Heart left ventricle (tissue), 16 donors: ENCODE data around the gene TRUB1. TPM values are rescaled to one million over a fixed set of nuclear protein-coding genes. Genes with fewer than 3 reads are reported as not detected.
A peak's percentile ranks its signal among the peaks of the same experiment; 100 is the strongest.

Source experiments
- ATAC-seq, 4 donors: fragments of 200-7000 bp; cut with Tn5 transposase; one replicate each; pipeline ENCODE4 v1.9.1; 2020 to 2022; ENCODE audit warnings: moderate library complexity in 4 of 4, mild to moderate bottlenecking in 3 of 4, moderate number of reproducible peaks in 1 of 4
- DNase-seq, 5 donors: peaks; one replicate each; pipeline ENCODE4 v3.0.0-alpha.2; 2020
- H3K27ac ChIP-seq, 12 donors: fragments of 200-600 bp; sonication (generic) in 4 of 12; one replicate each; pipeline versions ENCODE4 v1.5.0 to v1.8.0; 2016 to 2022; ENCODE audit warnings: mild to moderate bottlenecking in 2 of 12
- H3K27me3 ChIP-seq, 9 donors: fragments of 200-600 bp; sonication (generic) in 2 of 9; one replicate each; pipeline versions ENCODE4 v1.5.1 to v1.8.0; 2016 to 2022; ENCODE audit warnings: mild to moderate bottlenecking in 3 of 9
- H3K36me3 ChIP-seq, 9 donors: fragments of 200-600 bp; sonication (generic) in 2 of 9; one replicate each; pipeline versions ENCODE4 v1.5.0 to v1.8.0; 2018 to 2022; ENCODE audit warnings: mild to moderate bottlenecking in 2 of 9
- H3K4me1 ChIP-seq, 12 donors: fragments of 200-600 bp; sonication (generic) in 4 of 12; one replicate each; pipeline versions ENCODE4 v1.5.0 to v1.8.0; 2016 to 2022; ENCODE audit warnings: mild to moderate bottlenecking in 3 of 12
- H3K4me3 ChIP-seq, 12 donors: fragments of 200-600 bp; sonication (generic) in 4 of 12; one replicate each; pipeline versions ENCODE4 v1.5.0 to v1.8.0; 2017 to 2022; ENCODE audit warnings: mild to moderate bottlenecking in 9 of 12, moderate library complexity in 4 of 12
- H3K9me3 ChIP-seq, 12 donors: fragments of 200-600 bp; sonication (generic) in 4 of 12; one replicate each; pipeline versions ENCODE4 v1.5.0 to v1.8.0; 2016 to 2022; ENCODE audit warnings: mild to moderate bottlenecking in 1 of 12
- POLR2A ChIP-seq, 2 donors: fragments of 450-650 bp; IDR thresholded peaks; one replicate each; pipeline ENCODE4 v1.6.1; 2017; ENCODE audit warnings: antibody characterized with exemption in 2 of 2, mild to moderate bottlenecking in 2 of 2, moderate library complexity in 2 of 2
- WGBS, 4 donors: extraction: QIAGEN DNeasy Blood & Tissue Kit in 2 of 4; methylation state at CpG; one replicate each; pipeline versions ENCODE4 v1.1.5 to v1.1.7; 2013 to 2018; 5-methylcytosine and 5-hydroxymethylcytosine counted together
- intact Hi-C, 10 donors: fragments of 100-400 bp; cut with DNase I; formaldehyde crosslinking; loops; one replicate each; pipeline versions ENCODE4 v1.11.1 to v1.14.2; 2022
- polyA plus RNA-seq, 2 donors: library from polyadenylated mRNA; stranded (reverse); fragments of 200-250 nt; gene quantifications; one replicate each; pipeline ENCODE4 v1.2.3, GENCODE V29; 2013
- total RNA-seq, 9 donors: library from RNA; depleted of rRNA in 2 of 9; stranded (reverse); fragments of >200 nt in 2 of 9; fragmentation: NEBNext Ultra II Directional in 3 of 9; extraction: Animal tissue kit (Norgen Biotek cat#: 25700) in 3 of 9; gene quantifications; one replicate each; pipeline versions ENCODE4 v1.1.0 to v1.2.4, GENCODE V29; 2016 to 2023
- TF ChIP-seq, protein P1 (sequence below), 12 donors: fragments of 200-600 bp; sonication (generic) in 4 of 12; IDR thresholded peaks; one replicate each; pipeline versions ENCODE4 v1.5.0 to v1.8.0; 2018 to 2022; ENCODE audit warnings: antibody characterized with exemption in 12 of 12, mild to moderate bottlenecking in 5 of 12
- donor health status: ischemic (EF 13 %, LVEDD 7.1; RV severe dilation, severe dysfunction).
- donor health status: healthy with polysubstance abuse.
- donor health status: DM: no; HTN: yes; CAD: no.
- donor health status: DM: no; HTN: no; CAD: no.
- donor health status: ischemic (EF 25% LVEDD 6.9; RV normal size, moderate dysfunction).
- donor health status: ischemic (EF 25% LVEDD 5.7; RV mildly dilated, moderate dysfunction).
- donor health status: healthy.
- donor health status: DM: yes; HTN: yes; CAD: no.
- donor health status: ischemic (EF 35%, LVEDD 5.7; RV mildly dilated, moderate dysfunction).
- donor health status: nonischemic (EF 11% LVEDD 7.7; RV severe dilation, severe dysfunction).
- donor health status: DM: yes; HTN: yes; CAD: no.
- donor health status: PGD.
- donor health status: ischemic (EF 29% LVEDD 5.4; RV normal size, mild dysfunction).
- donor health status: nonischemic (EF 23%, LVEDD 6.1; RV moderate dilation, normal function).

The TRUB1 gene
- total and polyA plus RNA-seq, 11 donors: 4.9 to 31.7 (median 16.1) TPM

DNA sequence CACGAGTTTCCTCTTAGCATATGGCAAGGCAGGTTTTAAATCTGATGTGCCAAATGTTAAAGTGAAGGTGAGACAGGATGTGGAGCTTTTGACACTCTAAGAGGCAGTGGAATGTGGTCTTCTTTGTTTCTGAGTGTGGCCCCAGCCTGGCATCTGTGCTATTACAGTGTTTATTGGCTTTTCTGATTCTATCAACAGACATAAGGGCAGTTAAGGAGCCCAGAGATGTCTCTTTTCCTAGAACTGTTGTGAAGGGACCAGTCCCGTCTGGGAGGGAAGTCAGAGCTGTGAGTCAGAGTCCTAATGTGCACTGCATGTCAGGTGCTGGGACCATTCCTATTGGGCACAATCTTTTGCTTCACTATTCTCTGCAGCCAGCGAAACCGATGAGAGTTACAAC lies 32.5 kb downstream of the TRUB1 start:
- Histone ChIP-seq H3K36me3 (peaks cover 0 to 32% (median 5%) of the 10 kb centered on the region in 9 donors), H3K27ac (peak overlapping the region in 7 of 12 donors; percentile 3 to 67 (median 11)), H3K4me3 (no peak overlapping the region), H3K4me1 (peaks cover 0 to 26% (median 4%) of the 10 kb centered on the region in 12 donors), H3K9me3 (no peaks in the 10 kb centered on the region), H3K27me3 (no peaks in the 10 kb centered on the region)
- no peak for TF ChIP-seq POLR2A (IDR thresholded peaks at IDR 0.05)
- TF ChIP-seq, protein P1, sequence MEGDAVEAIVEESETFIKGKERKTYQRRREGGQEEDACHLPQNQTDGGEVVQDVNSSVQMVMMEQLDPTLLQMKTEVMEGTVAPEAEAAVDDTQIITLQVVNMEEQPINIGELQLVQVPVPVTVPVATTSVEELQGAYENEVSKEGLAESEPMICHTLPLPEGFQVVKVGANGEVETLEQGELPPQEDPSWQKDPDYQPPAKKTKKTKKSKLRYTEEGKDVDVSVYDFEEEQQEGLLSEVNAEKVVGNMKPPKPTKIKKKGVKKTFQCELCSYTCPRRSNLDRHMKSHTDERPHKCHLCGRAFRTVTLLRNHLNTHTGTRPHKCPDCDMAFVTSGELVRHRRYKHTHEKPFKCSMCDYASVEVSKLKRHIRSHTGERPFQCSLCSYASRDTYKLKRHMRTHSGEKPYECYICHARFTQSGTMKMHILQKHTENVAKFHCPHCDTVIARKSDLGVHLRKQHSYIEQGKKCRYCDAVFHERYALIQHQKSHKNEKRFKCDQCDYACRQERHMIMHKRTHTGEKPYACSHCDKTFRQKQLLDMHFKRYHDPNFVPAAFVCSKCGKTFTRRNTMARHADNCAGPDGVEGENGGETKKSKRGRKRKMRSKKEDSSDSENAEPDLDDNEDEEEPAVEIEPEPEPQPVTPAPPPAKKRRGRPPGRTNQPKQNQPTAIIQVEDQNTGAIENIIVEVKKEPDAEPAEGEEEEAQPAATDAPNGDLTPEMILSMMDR (IDR thresholded peaks at IDR 0.05): no peak
- 61 to 74% (median 71%) methylated on average over 4 of the region's 4 CpGs for whole genome bisulfite sequencing, 4 donors
- peak in 2 of 5 donors; percentile 16 to 27 for DNase-seq
- ATAC-seq: peak; percentile 60 to 87 (median 86)
- intact Hi-C loops: no loop called here

DNA sequence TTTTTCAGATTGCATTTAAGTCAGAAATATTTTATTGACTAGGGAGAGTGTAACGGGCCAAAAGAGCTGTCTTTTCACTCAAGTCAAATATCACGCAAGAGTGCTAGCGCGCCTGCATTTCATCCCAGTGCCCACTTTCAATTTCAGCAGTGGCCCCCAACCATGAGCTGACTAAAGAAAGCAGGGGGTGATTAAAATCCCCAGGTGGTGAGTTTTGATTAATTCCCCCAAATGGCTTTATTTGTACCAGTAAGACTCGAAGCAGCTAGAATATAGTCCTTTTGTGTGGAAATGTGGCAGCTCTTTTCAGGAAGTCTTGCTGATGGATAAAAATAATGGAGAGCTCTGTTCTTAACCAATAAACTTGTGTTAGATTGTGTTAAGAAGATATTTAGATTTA lies 35.3 kb downstream of the TRUB1 start:
- Histone ChIP-seq H3K27ac (peak overlapping the region in 1 of 12 donors; percentile 33), H3K36me3 (peaks cover 0 to 44% (median 5%) of the 10 kb centered on the region in 9 donors)
- 91 to 96% (median 92%) methylated on average over 5 of the region's 5 CpGs for WGBS, 4 donors

DNA sequence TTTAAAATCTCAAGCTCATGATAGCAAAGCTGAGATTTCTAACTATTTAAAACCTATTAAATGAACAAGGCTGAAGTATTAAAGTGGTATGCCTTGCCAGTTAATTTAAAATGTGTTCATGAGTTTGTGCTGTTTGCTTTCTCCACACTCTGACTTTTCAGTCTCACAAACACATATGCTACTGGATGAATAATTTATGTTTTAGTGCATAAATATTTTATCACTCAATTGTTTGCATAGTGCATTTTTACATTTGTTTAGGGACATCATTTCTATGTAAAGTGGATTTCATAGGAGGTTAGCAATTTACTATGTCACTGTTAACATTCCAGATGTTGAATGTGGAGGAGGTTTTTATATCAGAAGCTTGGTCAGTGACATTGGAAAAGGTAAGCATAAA lies 36.0 kb downstream of the TRUB1 start:
- no peak for DNase-seq
- Histone ChIP-seq H3K27ac (peak overlapping the region in 7 of 12 donors; percentile 16 to 72 (median 44)), H3K27me3 (no peaks in the 10 kb centered on the region), H3K36me3 (peaks cover 0 to 44% (median 5%) of the 10 kb centered on the region in 9 donors), H3K9me3 (no peaks in the 10 kb centered on the region), H3K4me1 (peaks cover 0 to 14% (median 0%) of the 10 kb centered on the region in 12 donors), H3K4me3 (peak overlapping the region in 1 of 12 donors; percentile 18)
- TF ChIP-seq, protein P1 (IDR thresholded peaks at IDR 0.05): no peak
- TF ChIP-seq POLR2A (IDR thresholded peaks at IDR 0.05): no peak
- no peak for ATAC-seq
- intact Hi-C loops: no loop called here

More for the DNA sequence above, 35.3 kb downstream of the TRUB1 start:
- DNase-seq (no peak), ATAC-seq (no peak)
- intact Hi-C loops: no loop called here
- Histone ChIP-seq H3K4me1 (peaks cover 0 to 15% (median under 1%) of the 10 kb centered on the region in 12 donors), H3K4me3 (no peak overlapping the region), H3K9me3 (no peaks in the 10 kb centered on the region), H3K27me3 (no peaks in the 10 kb centered on the region)
- TF ChIP-seq POLR2A (IDR thresholded peaks at IDR 0.05): no peak
- TF ChIP-seq, protein P1 (IDR thresholded peaks at IDR 0.05): no peak

DNA sequence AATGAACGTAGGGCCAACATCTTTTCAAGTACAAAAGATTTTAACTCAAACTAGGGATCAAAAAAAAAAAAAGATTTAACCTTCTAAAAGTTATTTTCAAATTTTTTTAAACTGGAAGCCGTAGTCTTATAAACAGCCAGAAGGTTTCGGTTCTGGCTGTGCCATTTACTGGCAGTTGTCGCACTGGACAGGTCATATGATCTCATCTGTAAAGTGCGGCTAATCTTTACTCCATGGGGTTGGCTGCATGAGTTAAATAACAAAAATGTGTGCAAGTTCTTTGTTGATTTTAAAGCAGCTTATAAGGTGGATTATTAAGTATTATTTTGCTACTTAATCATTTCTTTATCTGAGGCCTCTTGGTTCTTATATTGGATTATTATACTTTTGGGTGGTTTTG lies 36.6 kb downstream of the TRUB1 start:
- ATAC-seq: peak in 3 of 4 donors; percentile 60 to 76 (median 73)
- H3K4me1 ChIP-seq: peaks cover 0 to 14% (median 0%) of the 10 kb centered on the region in 12 donors
- TF ChIP-seq, protein P1 (IDR thresholded peaks at IDR 0.05): no peak
- TF ChIP-seq POLR2A (IDR thresholded peaks at IDR 0.05): no peak
- H3K27ac ChIP-seq: peak overlapping the region in 9 of 12 donors; percentile 5 to 72 (median 33)
- H3K4me3 ChIP-seq: peak overlapping the region in 1 of 12 donors; percentile 18
- H3K9me3 ChIP-seq: no peaks in the 10 kb centered on the region
- H3K36me3 ChIP-seq: peaks cover 0 to 44% (median 5%) of the 10 kb centered on the region in 9 donors
- intact Hi-C loops: no loop called here
- 64 to 81% (median 76%) methylated on average over 5 of the region's 5 CpGs for WGBS, 4 donors
- peak in 1 of 5 donors; percentile 44 for DNase-seq
- no peaks in the 10 kb centered on the region for H3K27me3 ChIP-seq
